Activated CD8-positive, alpha-beta T cell treated with anti-CD3 and anti-CD28 coated beads for 36 hours (primary cell): ENCODE measurements around the gene PCDH9. TPM values are rescaled to one million over a fixed set of nuclear protein-coding genes. Genes with fewer than 3 reads are reported as not detected.

ENCODE experiments used
- ATAC-seq: fragments of 200-7000 bp; cut with Tn5 transposase; one replicate; pipeline ENCODE4 v1.10.0; 2021; ENCODE audit warnings: mild to moderate bottlenecking, moderate library complexity
- CTCF ChIA-PET: fragments of 350-600 bp; sonication (Branson Sonifier 250); formaldehyde crosslinking; loops from one replicate; lab custom pipeline; 2021; ENCODE audit warnings: antibody characterized with exemption; lab: Charles Lee
- POLR2A ChIA-PET: fragments of 350-600 bp; sonication (Branson Sonifier 250); formaldehyde crosslinking; loops from one replicate; lab custom pipeline; 2021; ENCODE audit warnings: antibody characterized with exemption; lab: Charles Lee
- DNase-seq: peaks from one replicate; pipeline ENCODE4 v3.0.0-alpha.2; 2020
- H3K27ac Mint-ChIP-seq: one replicate; pipeline ENCODE4 v1.8.0; 2021; ENCODE audit warnings: mild to moderate bottlenecking, mixed read lengths
- H3K27me3 Mint-ChIP-seq: one replicate; pipeline ENCODE4 v1.8.0; 2021; ENCODE audit warnings: mixed read lengths
- H3K36me3 Mint-ChIP-seq: one replicate; pipeline ENCODE4 v1.8.0; 2021; ENCODE audit warnings: low read depth, mixed read lengths
- H3K4me1 Mint-ChIP-seq: one replicate; pipeline ENCODE4 v1.8.0; 2021; ENCODE audit warnings: low read depth, mixed read lengths
- H3K4me3 Mint-ChIP-seq: one replicate; pipeline ENCODE4 v1.8.0; 2021; ENCODE audit warnings: mild to moderate bottlenecking, moderate library complexity, mixed read lengths
- H3K9me3 Mint-ChIP-seq: one replicate; pipeline ENCODE4 v1.8.0; 2021; ENCODE audit warnings: mixed read lengths
- intact Hi-C: fragments of 100-400 bp; cut with micrococcal nuclease; formaldehyde crosslinking; loops from one replicate; pipeline ENCODE4 v1.10.0; 2022
- total RNA-seq, 2 experiments: library from RNA; stranded (reverse); gene quantifications; one replicate each; pipeline ENCODE4 v1.2.3, GENCODE V29; 2021
- TF ChIP-seq, protein P1 (sequence below): fragments of 200-600 bp; IDR thresholded peaks from one replicate; pipeline ENCODE4 v1.8.0; 2022; ENCODE audit warnings: antibody characterized with exemption, mild to moderate bottlenecking

Gene PCDH9
- total RNA-seq, 2 experiments from 2014 or later = 0.04 to 0.14 TPM

GRCh38 chr13:67267136-67267535 lies 37.0 kb upstream of the PCDH9 start:
- no peaks in the 10 kb centered on the region for H3K36me3 Mint-ChIP-seq
- no peaks in the 10 kb centered on the region for H3K9me3 Mint-ChIP-seq
- intact Hi-C loops = no loop called here
- ChIA-PET CTCF (no interaction called here), POLR2A (no interaction called here)
- no peak for ATAC-seq
- H3K4me3 Mint-ChIP-seq = no peak overlapping the region
- H3K27me3 Mint-ChIP-seq = no peaks in the 10 kb centered on the region
- TF ChIP-seq, protein P1, sequence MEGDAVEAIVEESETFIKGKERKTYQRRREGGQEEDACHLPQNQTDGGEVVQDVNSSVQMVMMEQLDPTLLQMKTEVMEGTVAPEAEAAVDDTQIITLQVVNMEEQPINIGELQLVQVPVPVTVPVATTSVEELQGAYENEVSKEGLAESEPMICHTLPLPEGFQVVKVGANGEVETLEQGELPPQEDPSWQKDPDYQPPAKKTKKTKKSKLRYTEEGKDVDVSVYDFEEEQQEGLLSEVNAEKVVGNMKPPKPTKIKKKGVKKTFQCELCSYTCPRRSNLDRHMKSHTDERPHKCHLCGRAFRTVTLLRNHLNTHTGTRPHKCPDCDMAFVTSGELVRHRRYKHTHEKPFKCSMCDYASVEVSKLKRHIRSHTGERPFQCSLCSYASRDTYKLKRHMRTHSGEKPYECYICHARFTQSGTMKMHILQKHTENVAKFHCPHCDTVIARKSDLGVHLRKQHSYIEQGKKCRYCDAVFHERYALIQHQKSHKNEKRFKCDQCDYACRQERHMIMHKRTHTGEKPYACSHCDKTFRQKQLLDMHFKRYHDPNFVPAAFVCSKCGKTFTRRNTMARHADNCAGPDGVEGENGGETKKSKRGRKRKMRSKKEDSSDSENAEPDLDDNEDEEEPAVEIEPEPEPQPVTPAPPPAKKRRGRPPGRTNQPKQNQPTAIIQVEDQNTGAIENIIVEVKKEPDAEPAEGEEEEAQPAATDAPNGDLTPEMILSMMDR = no peak
- no peak for DNase-seq
- no peaks in the 10 kb centered on the region for H3K4me1 Mint-ChIP-seq
- H3K27ac Mint-ChIP-seq = no peak overlapping the region

DNA sequence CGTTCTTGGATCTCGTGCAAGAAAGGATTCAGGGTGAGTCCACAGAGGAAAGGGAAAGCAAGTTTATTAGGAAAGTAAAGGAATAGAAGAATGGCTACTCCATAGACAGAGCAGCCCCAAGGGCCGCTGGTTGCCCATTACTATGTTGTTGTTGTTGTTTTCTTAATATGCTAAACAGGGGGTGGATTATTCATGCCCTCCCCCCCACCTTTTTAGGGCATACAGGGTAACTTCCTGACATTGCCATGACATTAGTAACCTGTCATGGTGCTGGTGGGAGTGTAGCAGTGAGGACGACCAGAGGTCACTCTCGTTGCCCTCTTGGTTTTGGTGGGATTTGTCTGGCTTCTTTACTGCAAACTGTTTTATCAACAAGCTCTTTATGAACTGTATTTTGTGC lies 29.1 kb upstream of the PCDH9 start:
- Mint-ChIP-seq H3K36me3 (no peaks in the 10 kb centered on the region), H3K4me3 (no peak overlapping the region), H3K27me3 (no peaks in the 10 kb centered on the region), H3K4me1 (no peaks in the 10 kb centered on the region), H3K27ac (no peak overlapping the region), H3K9me3 (no peaks in the 10 kb centered on the region)
- intact Hi-C loops = no loop called here
- POLR2A ChIA-PET = no interaction called here
- DNase-seq (no peak), ATAC-seq (no peak)
- CTCF ChIA-PET = no interaction called here
- TF ChIP-seq, protein P1 = no peak

- DNase-seq = no peak
- CTCF ChIA-PET = no interaction called here
Observed at GRCh38 chr13:67258482-67258881, 28.3 kb upstream of the PCDH9 start.

DNA sequence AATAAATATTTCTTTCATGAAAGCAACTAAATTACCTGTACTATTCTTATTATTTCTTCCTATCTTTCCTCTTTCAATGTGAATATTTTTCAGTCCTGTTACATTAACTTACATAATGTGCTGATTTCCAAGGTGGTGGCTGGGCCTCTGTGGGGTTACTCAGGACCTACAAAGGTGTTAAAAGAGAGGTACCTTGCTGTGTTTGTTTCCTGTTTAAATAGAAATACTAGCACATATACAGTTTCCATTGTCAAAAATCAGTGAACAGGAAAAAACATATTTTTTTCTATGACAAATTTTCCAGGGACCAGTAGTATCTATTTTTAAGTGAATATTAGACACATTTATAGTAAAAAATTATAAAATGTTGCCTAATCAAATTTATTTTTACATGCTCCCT lies 8.7 kb upstream of the PCDH9 start:
- CTCF ChIA-PET = interaction anchor here (0.9 to 1.9 kb wide), 4 partner anchors 8 to 25 kb away, joined by 3 to 7 read pairs (median 4); no protein-coding TSS in a partner anchor
- DNase-seq (no peak), ATAC-seq (no peak)
- TF ChIP-seq, protein P1 = no peak
- POLR2A ChIA-PET = no interaction called here
- Mint-ChIP-seq H3K27ac (no peak overlapping the region), H3K9me3 (no peaks in the 10 kb centered on the region), H3K27me3 (no peaks in the 10 kb centered on the region), H3K36me3 (no peaks in the 10 kb centered on the region), H3K4me1 (no peaks in the 10 kb centered on the region), H3K4me3 (no peak overlapping the region)
- intact Hi-C loops = loop anchor here (5.0 kb wide), 1 partner anchor 147 kb away; no protein-coding TSS in a partner anchor

More at GRCh38 chr13:67258482-67258881, 28.3 kb upstream of the PCDH9 start:
- TF ChIP-seq, protein P1 = no peak
- H3K27me3 Mint-ChIP-seq = no peaks in the 10 kb centered on the region
- no peak for ATAC-seq
- intact Hi-C loops = no loop called here
- no peaks in the 10 kb centered on the region for H3K9me3 Mint-ChIP-seq
- POLR2A ChIA-PET = no interaction called here
- H3K4me1 Mint-ChIP-seq = no peaks in the 10 kb centered on the region
- H3K4me3 Mint-ChIP-seq = no peak overlapping the region
- H3K36me3 Mint-ChIP-seq = no peaks in the 10 kb centered on the region
- no peak overlapping the region for H3K27ac Mint-ChIP-seq

- DNase-seq (no peak), ATAC-seq (peak; percentile 55)
- Mint-ChIP-seq H3K4me1 (no peaks in the 10 kb centered on the region), H3K27ac (no peak overlapping the region), H3K27me3 (no peaks in the 10 kb centered on the region), H3K4me3 (no peak overlapping the region), H3K9me3 (no peaks in the 10 kb centered on the region), H3K36me3 (no peaks in the 10 kb centered on the region)
- ChIA-PET CTCF (interaction anchor here (0.8 to 1.9 kb wide), 6 partner anchors 9 to 91 kb away, joined by 3 to 7 read pairs (median 4); no protein-coding TSS in a partner anchor), POLR2A (no interaction called here)
- intact Hi-C loops = loop anchor here (5.0 kb wide), 1 partner anchor 146 kb away; no protein-coding TSS in a partner anchor
- TF ChIP-seq, protein P1 = peak; percentile 77
Observed at GRCh38 chr13:67238277-67238859, 8.2 kb upstream of the PCDH9 start.
